Right lobe of liver (tissue), 6 donors: ENCODE measurements around the gene CYP4F22. TPM values are rescaled to one million over a fixed set of nuclear protein-coding genes. Genes with fewer than 3 reads are reported as not detected.
"Not testable (repeated sequence)": the region's sequence is repeated elsewhere in the genome, so short reads cannot be mapped to it uniquely, and the experiment has no call there.

ENCODE experiments used
- ATAC-seq, 4 donors: fragments of 200-7000 bp; cut with Tn5 transposase; one replicate each; pipeline ENCODE4 v1.9.1; 2020; ENCODE audit warnings: mild to moderate bottlenecking in 4 of 4, moderate library complexity in 4 of 4
- DNase-seq, 3 donors: peaks; one replicate each; pipeline ENCODE4 v3.0.0-alpha.2; 2020
- H3K27ac ChIP-seq, 3 donors: fragments of 200-600 bp; one replicate each; pipeline ENCODE4 v1.8.0; 2022
- H3K27me3 ChIP-seq, 2 donors: fragments of 200-600 bp; one replicate each; pipeline ENCODE4 v1.8.0; 2022
- H3K36me3 ChIP-seq, 4 donors: fragments of 200-600 bp; sonication (generic) in 1 of 4; one replicate each; pipeline versions ENCODE4 v1.5.1 to v1.8.0; 2017 to 2022; ENCODE audit warnings: control low read depth in 1 of 4
- H3K4me1 ChIP-seq, 4 donors: fragments of 200-600 bp; sonication (generic) in 1 of 4; one replicate each; pipeline versions ENCODE4 v1.5.1 to v1.8.0; 2017 to 2022; ENCODE audit warnings: control low read depth in 1 of 4
- H3K4me3 ChIP-seq, 3 donors: fragments of 200-600 bp; one replicate each; pipeline ENCODE4 v1.8.0; 2022
- H3K9me3 ChIP-seq, 4 donors: fragments of 200-600 bp; sonication (generic) in 1 of 4; one replicate each; pipeline versions ENCODE4 v1.5.1 to v1.8.0; 2017 to 2022; ENCODE audit warnings: control low read depth in 1 of 4
- CTCF ChIP-seq, 4 donors: fragments of 200-600 bp in 3 of 4; fragments of 450-650 bp in 1 of 4; IDR thresholded peaks; one replicate each; pipeline versions ENCODE4 v1.5.1 to v1.8.0; 2016 to 2022; ENCODE audit warnings: antibody characterized with exemption in 4 of 4, mild to moderate bottlenecking in 2 of 4
- POLR2A ChIP-seq: fragments of 450-650 bp; IDR thresholded peaks from one replicate; pipeline ENCODE4 v1.6.1; 2017; ENCODE audit warnings: antibody characterized with exemption, mild to moderate bottlenecking
- WGBS: methylation state at CpG from one replicate; pipeline ENCODE4 v1.1.6; 2018; ENCODE audit warnings: low coverage, low lambda C conversion rate; ENCODE audit not compliant: insufficient coverage; ENCODE audit errors: missing lambda C conversion rate; 5-methylcytosine and 5-hydroxymethylcytosine counted together
- intact Hi-C, 2 donors: fragments of 100-400 bp; cut with DNase I; formaldehyde crosslinking; loops; one replicate each; pipeline versions ENCODE4 v1.11.2 to v1.14.1; 2022
- total RNA-seq, 6 experiments: library from RNA; depleted of rRNA in 2 of 6; stranded (reverse); fragments of >200 nt in 2 of 6; fragmentation: NEBNext Ultra II Directional in 3 of 6; extraction: Animal tissue kit (Norgen Biotek cat#: 25700) in 3 of 6; gene quantifications; one replicate each; pipeline versions ENCODE4 v1.1.0 to v1.2.4, GENCODE V29; 2016 to 2023
- donor health status: DM: no; HTN: yes; CAD: no.
- donor health status: DM: no; HTN: no; CAD: no.
- donor health status: DM: no; HTN: no; CAD: no.
- donor health status: DM: no; HTN: yes; CAD: no.
- donor health status: DM: no; HTN: yes; CAD: no.

The CYP4F22 gene
- total RNA-seq, 6 experiments from 2014 or later: 0.95 to 6.0 (median 4.5) TPM

DNA sequence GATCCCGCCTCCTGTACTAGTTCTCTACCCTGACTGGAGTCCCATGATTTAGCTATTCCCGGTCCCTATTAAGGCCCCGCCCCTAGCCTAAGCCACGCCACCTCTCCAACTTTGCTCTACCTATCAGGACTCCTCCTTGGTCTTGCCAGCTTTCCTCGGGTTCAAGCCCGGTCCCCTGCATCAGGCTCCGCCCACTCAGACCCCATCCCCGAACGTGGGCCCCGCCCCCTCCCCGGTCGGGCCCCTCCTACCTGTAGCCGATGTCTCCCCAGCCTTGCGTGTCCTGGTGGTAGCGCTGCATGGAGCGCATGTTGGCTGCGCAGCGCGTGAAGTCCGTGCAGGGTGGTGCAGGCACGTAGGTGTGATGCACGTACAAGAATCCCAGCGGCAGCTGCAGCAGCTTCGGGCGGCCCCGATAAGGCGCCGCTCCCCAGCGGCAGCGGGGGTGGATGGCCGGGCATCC lies 36.7 kb upstream of the CYP4F22 start:
- H3K9me3 ChIP-seq: no peaks in the 10 kb centered on the region
- TF ChIP-seq POLR2A (no peak), CTCF (IDR thresholded peaks at IDR 0.05) (no peak)
- peaks cover 0 to 21% (median 12%) of the 10 kb centered on the region in 4 donors for H3K4me1 ChIP-seq
- no peaks in the 10 kb centered on the region for H3K27me3 ChIP-seq
- ATAC-seq (no peak), DNase-seq (no peak)
- WGBS: 48% methylated on average over 11 of the region's 31 CpGs
- no peaks in the 10 kb centered on the region for H3K36me3 ChIP-seq
- intact Hi-C loops: no loop called here
- no peak overlapping the region for H3K27ac ChIP-seq
- no peak overlapping the region for H3K4me3 ChIP-seq

DNA sequence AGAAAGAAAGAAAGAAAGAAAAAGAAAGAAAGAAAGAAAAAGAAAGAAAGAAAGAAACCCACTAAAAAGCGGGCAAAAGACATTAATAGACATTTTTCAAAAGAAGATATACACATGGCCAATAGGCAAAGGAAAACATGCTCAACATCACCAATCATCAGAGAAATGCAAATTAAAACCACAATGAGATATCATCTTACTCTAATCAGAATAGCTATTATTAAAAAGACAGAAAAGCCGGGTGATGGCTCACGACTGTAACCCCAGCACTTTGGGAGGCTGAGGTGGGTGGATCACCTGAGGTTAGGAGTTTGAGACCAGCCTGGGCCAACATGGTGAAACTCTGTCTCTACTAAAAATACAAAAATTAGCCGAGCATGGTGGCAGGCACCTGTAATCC lies 34.5 kb upstream of the CYP4F22 start:
- intact Hi-C loops, H3K27ac ChIP-seq, H3K36me3 ChIP-seq, DNase-seq, H3K4me3 ChIP-seq, H3K27me3 ChIP-seq, H3K9me3 ChIP-seq, ATAC-seq: not testable (repeated sequence)
- WGBS: 75% methylated on average over 4 of the region's 4 CpGs
- H3K4me1 ChIP-seq: peaks cover 0 to 30% (median 12%) of the 10 kb centered on the region in 4 donors

GRCh38 chr19:15475169-15475568 lies 33.2 kb upstream of the CYP4F22 start:
- WGBS: 59% methylated on average over 2 of the region's 4 CpGs
- H3K36me3 ChIP-seq: no peaks in the 10 kb centered on the region
- H3K4me1 ChIP-seq: peaks cover 0 to 32% (median 5%) of the 10 kb centered on the region in 4 donors
- DNase-seq (no peak), ATAC-seq (no peak)
- H3K27me3 ChIP-seq: no peaks in the 10 kb centered on the region
- TF ChIP-seq CTCF (IDR thresholded peaks at IDR 0.05) (no peak), POLR2A (no peak)
- H3K9me3 ChIP-seq: no peaks in the 10 kb centered on the region
- H3K27ac ChIP-seq: no peak overlapping the region
- intact Hi-C loops: no loop called here
- no peak overlapping the region for H3K4me3 ChIP-seq

DNA sequence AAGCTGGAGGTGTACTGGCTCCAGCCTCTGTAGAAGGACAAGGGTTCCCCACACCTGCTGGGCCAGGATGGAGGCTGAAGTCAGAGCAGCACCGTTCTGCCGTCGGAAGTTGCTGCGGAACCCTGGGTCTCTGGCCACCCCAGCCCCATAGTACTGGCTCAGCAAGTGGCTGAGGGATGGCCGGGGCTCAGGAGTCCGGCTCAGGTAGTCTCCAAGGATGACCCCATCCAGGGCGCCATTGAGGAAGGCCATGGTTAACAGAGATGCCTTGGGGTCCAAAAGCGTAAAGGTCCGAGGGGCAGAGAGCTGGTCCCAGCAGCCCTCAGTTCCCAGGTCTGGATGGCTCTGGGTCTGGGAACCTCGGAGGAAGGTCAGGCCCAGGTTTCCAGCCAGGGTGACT lies 32.7 kb upstream of the CYP4F22 start:
- Histone ChIP-seq H3K27me3 (no peaks in the 10 kb centered on the region), H3K27ac (no peak overlapping the region), H3K4me1 (peaks cover 0 to 37% (median 7%) of the 10 kb centered on the region in 4 donors), H3K4me3 (no peak overlapping the region), H3K9me3 (no peaks in the 10 kb centered on the region), H3K36me3 (no peaks in the 10 kb centered on the region)
- DNase-seq (no peak), ATAC-seq (no peak)
- WGBS: no CpG with 5 or more reads among the region's 10 CpGs
- intact Hi-C loops: no loop called here
- TF ChIP-seq CTCF (IDR thresholded peaks at IDR 0.05) (no peak), POLR2A (no peak)

GRCh38 chr19:15476325-15476724 lies 32.0 kb upstream of the CYP4F22 start:
- no peak for TF ChIP-seq POLR2A
- no peak for TF ChIP-seq CTCF (IDR thresholded peaks at IDR 0.05)

More at GRCh38 chr19:15476325-15476724, 32.0 kb upstream of the CYP4F22 start:
- H3K4me3 ChIP-seq: no peak overlapping the region
- no peaks in the 10 kb centered on the region for H3K36me3 ChIP-seq
- no peaks in the 10 kb centered on the region for H3K27me3 ChIP-seq
- H3K9me3 ChIP-seq: no peaks in the 10 kb centered on the region
- intact Hi-C loops: no loop called here
- H3K4me1 ChIP-seq: peaks cover 0 to 37% (median 9%) of the 10 kb centered on the region in 4 donors
- no CpG with 5 or more reads among the region's 5 CpGs for WGBS
- no peak overlapping the region for H3K27ac ChIP-seq
- DNase-seq: no peak
- ATAC-seq: no peak
